GM21825 (cell line): ENCODE results near the gene HSD3B7.

Source experiments
- ATAC-seq: cut with Tn5 transposase; IDR thresholded peaks from one replicate; pipeline ENCODE4 v1.9.1; 2021; ENCODE audit warnings: mild to moderate bottlenecking, moderate library complexity; ENCODE audit not compliant: unreplicated experiment

Gene HSD3B7

GRCh38 chr16:30956601-30957455, 28.2 kb upstream of the HSD3B7 start:
- peak; percentile 42 for ATAC-seq

GRCh38 chr16:30957456-30958174, 27.4 kb upstream of the HSD3B7 start, which contains the start of gene SETD1A:
SETD1A (plus strand) TSS chr16:30957754; CDS start chr16:30958732, 978 bp downstream.
- ATAC-seq = peak; percentile 67

- peak; percentile 16 for ATAC-seq
These were observed 26.6 kb upstream of the HSD3B7 start for GRCh38 chr16:30958175-30959079.

DNA sequence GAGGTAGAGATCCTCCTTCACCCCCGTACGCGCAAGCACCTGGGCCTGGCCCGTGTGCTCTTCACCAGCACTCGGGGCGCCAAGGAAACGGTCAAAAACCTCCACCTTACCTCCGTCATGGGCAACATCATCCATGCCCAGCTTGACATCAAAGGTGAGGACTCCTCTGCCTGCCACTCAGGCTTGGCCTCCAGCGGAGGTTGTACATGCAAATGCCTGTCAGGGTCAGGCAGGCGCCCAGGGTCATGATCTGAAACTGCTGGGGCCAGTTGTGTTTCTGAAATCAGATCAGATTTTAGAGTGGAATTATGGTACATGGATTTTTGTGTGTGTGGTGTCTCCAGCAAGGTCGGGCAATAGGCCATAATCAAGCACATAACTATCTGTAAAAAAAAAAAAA, 23.6 kb upstream of the HSD3B7 start:
- no peak for ATAC-seq

GRCh38 chr16:30963925-30964511, 21.0 kb upstream of the HSD3B7 start:
- ATAC-seq = no peak

- ATAC-seq = no peak
These were observed 20.3 kb upstream of the HSD3B7 start for GRCh38 chr16:30964574-30965226.

- no peak for ATAC-seq
These were observed 19.6 kb upstream of the HSD3B7 start for GRCh38 chr16:30965436-30965835.

GRCh38 chr16:30966033-30966619, 18.9 kb upstream of the HSD3B7 start:
- no peak for ATAC-seq

DNA sequence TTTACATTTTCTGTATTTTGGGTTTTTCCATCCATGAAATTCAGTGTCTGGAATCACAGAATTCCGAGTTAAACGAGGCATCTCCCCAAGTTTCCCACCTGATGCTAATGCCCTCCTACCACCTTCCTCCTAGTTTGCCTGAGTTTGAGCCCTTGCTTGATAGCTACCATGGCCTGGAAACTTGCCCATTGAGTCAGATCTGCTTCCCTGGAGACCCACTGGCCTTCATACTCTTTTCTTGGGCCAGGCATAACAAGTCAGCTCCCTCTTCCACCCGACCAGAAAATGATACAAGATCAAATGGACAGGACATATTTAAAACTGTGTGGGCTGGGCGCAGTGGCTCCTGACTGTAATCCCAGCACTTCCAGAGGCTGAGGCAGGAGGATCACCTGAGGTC, 17.2 kb upstream of the HSD3B7 start:
- no peak for ATAC-seq

GRCh38 chr16:30969246-30969842, 15.7 kb upstream of the HSD3B7 start:
- no peak for ATAC-seq

GRCh38 chr16:30971298-30971697, 13.7 kb upstream of the HSD3B7 start:
- no peak for ATAC-seq

DNA sequence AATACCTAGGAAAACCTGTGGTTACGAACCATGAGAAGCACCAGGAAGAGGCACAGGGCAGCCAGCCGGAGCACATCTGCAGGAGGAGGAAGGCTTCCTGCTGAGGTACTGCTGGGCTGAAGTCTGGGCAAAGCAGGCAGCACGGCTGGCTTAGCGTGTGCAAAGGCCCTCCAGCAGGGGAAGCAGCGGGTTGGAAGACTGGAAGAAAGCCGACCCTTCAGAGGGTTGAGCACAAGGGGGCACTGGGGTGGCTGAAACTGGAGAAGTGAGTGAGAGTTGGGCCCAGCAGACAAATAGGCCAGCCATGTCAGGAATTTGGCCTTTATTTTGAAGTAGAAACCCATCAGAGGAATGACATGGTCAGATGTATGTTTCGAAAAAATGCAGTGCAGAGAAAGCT, 12.1 kb upstream of the HSD3B7 start:
- ATAC-seq = no peak

- no peak for ATAC-seq
These were observed 10.7 kb upstream of the HSD3B7 start for GRCh38 chr16:30974348-30974747.

GRCh38 chr16:30976486-30976885, 8.5 kb upstream of the HSD3B7 start:
- ATAC-seq = no peak

DNA sequence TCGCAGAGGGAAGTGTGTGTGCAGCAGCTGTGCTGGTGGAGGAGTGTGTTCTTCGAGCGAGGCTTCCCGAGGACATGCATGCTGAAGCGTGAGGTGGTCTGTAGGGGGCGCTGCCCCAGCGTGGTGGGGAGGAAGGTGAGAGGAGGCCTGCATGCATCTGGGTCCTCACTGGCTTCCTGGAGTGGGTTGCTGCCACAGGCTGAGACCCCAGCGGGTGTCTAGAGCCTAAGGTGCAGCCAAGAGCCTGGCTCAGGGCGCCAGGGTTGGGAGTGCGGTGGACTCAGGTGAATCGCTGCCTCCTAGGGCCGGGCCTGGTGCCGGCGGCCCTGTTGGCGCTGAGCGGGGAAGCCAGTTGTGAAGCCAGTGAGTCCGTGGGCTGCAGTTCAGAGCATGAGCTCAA, 7.5 kb upstream of the HSD3B7 start:
- ATAC-seq = no peak

DNA sequence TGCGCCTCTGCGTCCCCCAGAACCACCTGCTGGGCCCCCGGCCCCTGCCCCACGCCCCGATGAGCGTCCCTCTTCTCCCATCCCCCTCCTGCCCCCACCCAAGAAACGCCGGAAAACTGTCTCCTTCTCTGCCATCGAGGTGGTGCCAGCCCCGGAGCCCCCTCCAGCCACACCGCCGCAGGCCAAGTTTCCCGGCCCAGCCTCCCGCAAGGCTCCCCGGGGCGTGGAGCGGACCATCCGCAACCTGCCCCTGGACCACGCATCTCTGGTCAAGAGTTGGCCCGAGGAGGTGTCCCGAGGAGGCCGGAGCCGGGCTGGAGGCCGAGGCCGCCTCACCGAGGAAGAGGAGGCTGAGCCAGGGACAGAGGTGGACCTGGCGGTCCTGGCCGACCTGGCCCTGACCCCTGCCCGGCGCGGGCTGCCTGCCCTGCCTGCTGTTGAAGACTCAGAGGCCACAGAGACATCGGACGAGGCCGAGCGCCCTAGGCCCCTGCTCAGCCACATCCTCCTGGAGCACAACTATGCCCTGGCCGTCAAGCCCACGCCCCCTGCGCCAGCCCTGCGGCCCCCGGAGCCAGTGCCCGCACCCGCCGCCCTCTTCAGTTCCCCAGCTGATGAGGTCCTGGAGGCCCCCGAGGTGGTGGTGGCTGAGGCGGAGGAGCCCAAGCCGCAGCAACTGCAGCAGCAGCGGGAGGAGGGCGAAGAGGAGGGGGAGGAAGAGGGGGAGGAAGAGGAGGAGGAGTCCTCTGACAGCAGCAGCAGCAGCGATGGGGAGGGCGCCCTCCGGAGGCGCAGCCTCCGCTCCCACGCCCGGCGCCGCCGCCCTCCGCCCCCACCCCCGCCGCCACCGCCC, 5.6 kb upstream of the HSD3B7 start:
- ATAC-seq = no peak

- no peak for ATAC-seq
These were observed 5.0 kb upstream of the HSD3B7 start for GRCh38 chr16:30980023-30980371.

- ATAC-seq = no peak
These were observed 4.6 kb upstream of the HSD3B7 start for GRCh38 chr16:30980434-30980833.

- no peak for ATAC-seq
These were observed 4.0 kb upstream of the HSD3B7 start for GRCh38 chr16:30980959-30981358.
